ENCODE data around the gene IMP4. TPM values are rescaled to one million over a fixed set of nuclear protein-coding genes. Genes with fewer than 3 reads are reported as not detected.

The IMP4 gene
- total and polyA plus RNA-seq, 2 of the 13 experiments (the other 11 are each of a cell fraction or from before 2014, with no cell fraction given) = 142 to 158 TPM

DNA sequence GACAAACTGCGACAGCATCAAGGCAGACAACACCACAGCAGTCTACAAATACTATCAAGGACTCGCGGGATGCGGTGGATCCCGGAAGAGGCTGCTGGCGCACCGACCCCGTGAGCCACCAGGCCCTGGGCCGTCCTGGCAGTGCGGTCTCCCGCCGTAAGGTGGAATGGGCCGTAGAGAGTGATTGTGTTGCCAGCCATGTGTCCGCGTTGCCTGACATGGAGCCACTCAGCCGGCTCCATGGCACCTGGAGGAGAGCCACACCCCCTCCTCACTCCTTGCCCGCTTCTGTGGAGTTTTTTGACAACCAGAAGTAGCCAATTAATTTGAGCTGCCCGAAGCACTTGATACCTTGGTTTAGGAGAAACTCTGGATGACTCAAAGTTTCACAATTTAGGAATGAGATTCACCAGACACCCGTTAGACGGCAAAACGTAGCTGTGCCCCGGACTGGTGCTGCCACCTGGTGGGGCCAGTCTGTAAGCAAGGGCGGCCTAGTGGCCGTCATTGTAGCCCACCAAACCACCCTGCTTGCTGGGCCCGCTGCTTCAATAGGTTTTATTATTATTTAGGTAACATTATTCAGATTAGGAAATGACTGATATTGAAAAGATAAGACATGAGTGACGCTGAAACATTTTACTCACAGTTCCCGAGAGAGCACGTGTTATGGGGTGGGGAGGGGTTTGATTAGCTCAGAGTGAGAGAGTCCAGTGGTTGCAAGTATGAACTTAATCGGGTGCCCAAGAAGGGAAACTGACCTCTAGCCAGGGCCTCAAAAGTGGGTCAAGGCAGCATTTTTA lies 10.2 kb upstream of the IMP4 start (continued):
- TF ChIP-seq ZNF414 (CRISPR knock-in tag; IDR thresholded peaks at IDR 0.05) (no peak), HMG20B (CRISPR knock-in tag; conservative IDR thresholded peaks at IDR 0.05) (no peak), ZKSCAN1 (IDR thresholded peaks at IDR 0.05; ENCODE audit: low read length) (no peak), MTF2 (CRISPR knock-in tag; IDR thresholded peaks at IDR 0.05; ENCODE audit: borderline replicate concordance) (no peak), GATA4 (IDR thresholded peaks at IDR 0.05; ENCODE audit: borderline replicate concordance, low read depth) (no peak), ZSCAN12 (CRISPR knock-in tag; IDR thresholded peaks at IDR 0.05) (no peak), NFE2 (CRISPR knock-in tag; IDR thresholded peaks at IDR 0.05) (no peak), XBP1 (CRISPR knock-in tag; IDR thresholded peaks at IDR 0.05) (no peak), ADNP (CRISPR knock-in tag; IDR thresholded peaks at IDR 0.05) (no peak), ZNF350 (CRISPR knock-in tag; IDR thresholded peaks at IDR 0.05; ENCODE audit: borderline replicate concordance, low read depth) (no peak), HOXA9 (CRISPR knock-in tag; IDR thresholded peaks at IDR 0.05; ENCODE audit: borderline replicate concordance) (no peak), ZNF33B (CRISPR knock-in tag; IDR thresholded peaks at IDR 0.05) (no peak), ZNF510 (CRISPR knock-in tag; IDR thresholded peaks at IDR 0.05; ENCODE audit: low read depth) (no peak), ZNF788 (CRISPR knock-in tag; IDR thresholded peaks at IDR 0.05; ENCODE audit: borderline replicate concordance) (no peak), TIGD3 (CRISPR knock-in tag; IDR thresholded peaks at IDR 0.05; ENCODE audit: borderline replicate concordance) (no peak), ZBTB38 (CRISPR knock-in tag; IDR thresholded peaks at IDR 0.05) (peak; percentile 46; the same call in 1 of the 2 replicates), SMARCC2 (IDR thresholded peaks at IDR 0.05) (no peak), MATR3 (CRISPR knock-in tag; IDR thresholded peaks at IDR 0.05) (no peak), SMAD1 (CRISPR knock-in tag; IDR thresholded peaks at IDR 0.05; ENCODE audit: borderline replicate concordance, low read depth) (0 out of 2 replicates have a peak, but pooled peaks have one; percentile 28), RARA (CRISPR knock-in tag; IDR thresholded peaks at IDR 0.05) (no peak), ZSCAN30 (CRISPR knock-in tag; IDR thresholded peaks at IDR 0.05) (no peak), RFX3 (CRISPR knock-in tag; IDR thresholded peaks at IDR 0.05) (no peak)
- TF ChIP-seq, protein P1, sequence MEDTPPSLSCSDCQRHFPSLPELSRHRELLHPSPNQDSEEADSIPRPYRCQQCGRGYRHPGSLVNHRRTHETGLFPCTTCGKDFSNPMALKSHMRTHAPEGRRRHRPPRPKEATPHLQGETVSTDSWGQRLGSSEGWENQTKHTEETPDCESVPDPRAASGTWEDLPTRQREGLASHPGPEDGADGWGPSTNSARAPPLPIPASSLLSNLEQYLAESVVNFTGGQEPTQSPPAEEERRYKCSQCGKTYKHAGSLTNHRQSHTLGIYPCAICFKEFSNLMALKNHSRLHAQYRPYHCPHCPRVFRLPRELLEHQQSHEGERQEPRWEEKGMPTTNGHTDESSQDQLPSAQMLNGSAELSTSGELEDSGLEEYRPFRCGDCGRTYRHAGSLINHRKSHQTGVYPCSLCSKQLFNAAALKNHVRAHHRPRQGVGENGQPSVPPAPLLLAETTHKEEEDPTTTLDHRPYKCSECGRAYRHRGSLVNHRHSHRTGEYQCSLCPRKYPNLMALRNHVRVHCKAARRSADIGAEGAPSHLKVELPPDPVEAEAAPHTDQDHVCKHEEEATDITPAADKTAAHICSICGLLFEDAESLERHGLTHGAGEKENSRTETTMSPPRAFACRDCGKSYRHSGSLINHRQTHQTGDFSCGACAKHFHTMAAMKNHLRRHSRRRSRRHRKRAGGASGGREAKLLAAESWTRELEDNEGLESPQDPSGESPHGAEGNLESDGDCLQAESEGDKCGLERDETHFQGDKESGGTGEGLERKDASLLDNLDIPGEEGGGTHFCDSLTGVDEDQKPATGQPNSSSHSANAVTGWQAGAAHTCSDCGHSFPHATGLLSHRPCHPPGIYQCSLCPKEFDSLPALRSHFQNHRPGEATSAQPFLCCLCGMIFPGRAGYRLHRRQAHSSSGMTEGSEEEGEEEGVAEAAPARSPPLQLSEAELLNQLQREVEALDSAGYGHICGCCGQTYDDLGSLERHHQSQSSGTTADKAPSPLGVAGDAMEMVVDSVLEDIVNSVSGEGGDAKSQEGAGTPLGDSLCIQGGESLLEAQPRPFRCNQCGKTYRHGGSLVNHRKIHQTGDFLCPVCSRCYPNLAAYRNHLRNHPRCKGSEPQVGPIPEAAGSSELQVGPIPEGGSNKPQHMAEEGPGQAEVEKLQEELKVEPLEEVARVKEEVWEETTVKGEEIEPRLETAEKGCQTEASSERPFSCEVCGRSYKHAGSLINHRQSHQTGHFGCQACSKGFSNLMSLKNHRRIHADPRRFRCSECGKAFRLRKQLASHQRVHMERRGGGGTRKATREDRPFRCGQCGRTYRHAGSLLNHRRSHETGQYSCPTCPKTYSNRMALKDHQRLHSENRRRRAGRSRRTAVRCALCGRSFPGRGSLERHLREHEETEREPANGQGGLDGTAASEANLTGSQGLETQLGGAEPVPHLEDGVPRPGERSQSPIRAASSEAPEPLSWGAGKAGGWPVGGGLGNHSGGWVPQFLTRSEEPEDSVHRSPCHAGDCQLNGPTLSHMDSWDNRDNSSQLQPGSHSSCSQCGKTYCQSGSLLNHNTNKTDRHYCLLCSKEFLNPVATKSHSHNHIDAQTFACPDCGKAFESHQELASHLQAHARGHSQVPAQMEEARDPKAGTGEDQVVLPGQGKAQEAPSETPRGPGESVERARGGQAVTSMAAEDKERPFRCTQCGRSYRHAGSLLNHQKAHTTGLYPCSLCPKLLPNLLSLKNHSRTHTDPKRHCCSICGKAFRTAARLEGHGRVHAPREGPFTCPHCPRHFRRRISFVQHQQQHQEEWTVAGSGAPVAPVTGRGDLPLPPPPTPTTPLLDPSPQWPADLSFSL (CRISPR knock-in tag; IDR thresholded peaks at IDR 0.05) = no peak
